PC-9 (cell line): Measurements from ENCODE around the gene MPHOSPH9. TPM values are rescaled to one million over a fixed set of nuclear protein-coding genes. Genes with fewer than 3 reads are reported as not detected.

Experiments
- BruUV-seq: library from RNA; stranded (reverse); fragments of 400-500 nt; replicated peaks from 2 replicates; lab custom pipeline; 2021; lab: Mats Ljungman, UMichigan
- CTCF ChIA-PET: fragments of 300-600 bp; sonication (Branson Sonifier 250); formaldehyde crosslinking; loops from one replicate; lab custom pipeline; 2022; ENCODE audit warnings: antibody characterized with exemption; lab: Charles Lee
- POLR2A ChIA-PET: fragments of 300-600 bp; sonication (Branson Sonifier 250); formaldehyde crosslinking; loops from one replicate; lab custom pipeline; 2022; ENCODE audit warnings: antibody characterized with exemption; ENCODE audit not compliant: unreplicated experiment; lab: Charles Lee
- DNase-seq, 2 experiments: peaks; one replicate each; pipeline versions ENCODE4 v3.0.0 to v3.0.0-alpha.2; 2015 to 2022; ENCODE audit warnings: mixed read lengths in 1 of 2
- H2AFZ ChIP-seq: fragments of 200-600 bp; sonication (generic); 2 replicates; pipeline ENCODE4 v1.8.1; 2017; ENCODE audit warnings: antibody characterized with exemption
- H3F3A ChIP-seq: fragments of 200-600 bp; sonication (generic); 2 replicates; pipeline ENCODE4 v1.8.1; 2017; ENCODE audit warnings: antibody characterized with exemption, mild to moderate bottlenecking, low read depth; ENCODE audit not compliant: insufficient read depth
- H3K27ac ChIP-seq: fragments of 200-600 bp; sonication (generic); 2 replicates; pipeline ENCODE4 v1.6.1; 2016; ENCODE audit warnings: mixed run types
- H3K27me3 ChIP-seq: fragments of 200-600 bp; sonication (generic); 2 replicates; pipeline ENCODE4 v1.6.1; 2016; ENCODE audit warnings: low read depth, mixed run types; ENCODE audit not compliant: insufficient read depth
- H3K36me3 ChIP-seq: fragments of 200-600 bp; sonication (generic); 2 replicates; pipeline ENCODE4 v1.6.1; 2016; ENCODE audit warnings: low read depth, mixed run types
- H3K4me1 ChIP-seq: fragments of 200-600 bp; sonication (generic); replicated peaks from 2 replicates; pipeline ENCODE4 v1.6.1; 2016; ENCODE audit warnings: mixed run types; ENCODE audit not compliant: insufficient read depth
- H3K4me2 ChIP-seq: fragments of 200-600 bp; sonication (generic); 2 replicates; pipeline ENCODE4 v1.6.1; 2017; ENCODE audit warnings: mixed run types
- H3K4me3 ChIP-seq: fragments of 200-600 bp; sonication (generic); 2 replicates; pipeline ENCODE4 v1.6.1; 2016; ENCODE audit warnings: mixed run types
- H3K79me2 ChIP-seq: fragments of 200-600 bp; sonication (generic); 2 replicates; pipeline ENCODE4 v1.6.1; 2017; ENCODE audit warnings: low read depth, mixed run types
- H3K9me2 ChIP-seq: fragments of 200-600 bp; sonication (generic); 2 replicates; pipeline ENCODE4 v1.8.1; 2017; ENCODE audit warnings: mild to moderate bottlenecking; ENCODE audit not compliant: insufficient read depth
- H3K9me3 ChIP-seq: fragments of 200-600 bp; sonication (generic); 2 replicates; pipeline ENCODE4 v1.8.1; 2016; ENCODE audit warnings: low read depth; ENCODE audit not compliant: insufficient read depth
- H4K20me1 ChIP-seq: fragments of 200-600 bp; sonication (generic); 2 replicates; pipeline ENCODE4 v1.8.1; 2017; ENCODE audit not compliant: insufficient read depth
- CTCF ChIP-seq: fragments of 200-600 bp; sonication (generic); conservative IDR thresholded peaks from 2 replicates; pipeline ENCODE4 v1.6.1; 2017; ENCODE audit warnings: mixed run types, antibody characterized with exemption, mild to moderate bottlenecking, moderate library complexity
- EZH2 ChIP-seq: fragments of 200-600 bp; sonication (generic); IDR thresholded peaks from 2 replicates; pipeline ENCODE4 v1.8.0; 2017; ENCODE audit warnings: antibody characterized with exemption, low read depth
- intact Hi-C: fragments of 100-400 bp; cut with micrococcal nuclease; formaldehyde crosslinking; loops from one replicate; pipeline ENCODE4 v1.10.0; 2022; ENCODE audit not compliant: unreplicated experiment
- total RNA-seq: library from RNA; stranded (reverse); gene quantifications from 2 replicates; pipeline ENCODE4 v1.2.3, GENCODE V29; 2021

Gene MPHOSPH9
- total RNA-seq, 1 experiment from 2014 or later: 58.5 TPM

DNA sequence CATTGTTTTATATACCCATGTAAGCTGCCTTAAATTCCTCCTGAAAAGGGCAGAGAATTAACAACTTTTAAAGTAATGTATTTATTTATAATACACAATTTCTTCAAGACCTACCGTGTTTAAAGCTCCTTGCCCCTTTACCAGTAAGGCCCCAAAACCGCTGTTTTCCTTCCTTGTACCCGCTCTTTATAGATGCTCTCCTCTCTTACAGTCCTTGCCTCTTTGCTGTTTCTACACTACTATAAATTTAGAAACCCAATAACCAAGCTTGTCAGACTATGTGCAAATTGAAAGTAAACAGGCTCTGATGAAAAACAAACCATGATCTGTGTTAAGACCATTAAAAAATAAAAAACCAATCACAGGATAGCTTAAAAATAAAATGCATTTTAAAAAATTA lies 3.9 kb downstream of the MPHOSPH9 start:
- Histone ChIP-seq H3K27ac (no peak overlapping the region), H3K27me3 (no peaks in the 10 kb centered on the region), H3K79me2 (peaks cover 35% of the 10 kb centered on the region), H3K36me3 (no peaks in the 10 kb centered on the region), H3F3A (no peaks in the 10 kb centered on the region), H4K20me1 (no peaks in the 10 kb centered on the region), H2AFZ (no peak overlapping the region), H3K9me3 (no peaks in the 10 kb centered on the region), H3K9me2 (no peaks in the 10 kb centered on the region), H3K4me1 (peaks cover 10% of the 10 kb centered on the region), H3K4me3 (no peak overlapping the region), H3K4me2 (no peak overlapping the region)
- no TSS peak for BruUV-seq
- ChIA-PET CTCF (no interaction called here), POLR2A (interaction anchor here (0.7 kb wide), 2 partner anchors 18 to 80 kb away, joined by 4 to 5 read pairs; no protein-coding TSS in a partner anchor)
- intact Hi-C loops: no loop called here
- TF ChIP-seq CTCF (no peak), EZH2 (no peak)
- no peak for DNase-seq

GRCh38 chr12:123227581-123228258 lies 5.2 kb downstream of the MPHOSPH9 start:
- TF ChIP-seq CTCF (no peak), EZH2 (no peak)
- no peak overlapping the region for H3K4me2 ChIP-seq
- no peak for DNase-seq
- POLR2A ChIA-PET: no interaction called here
- no peaks in the 10 kb centered on the region for H3K9me3 ChIP-seq
- no TSS peak for BruUV-seq
- H3K36me3 ChIP-seq: no peaks in the 10 kb centered on the region
- H3K27me3 ChIP-seq: no peaks in the 10 kb centered on the region
- no peak overlapping the region for H2AFZ ChIP-seq
- H3K79me2 ChIP-seq: peaks cover 29% of the 10 kb centered on the region
- no peak overlapping the region for H3K4me3 ChIP-seq
- CTCF ChIA-PET: no interaction called here
- H3K4me1 ChIP-seq: peaks cover 9% of the 10 kb centered on the region
- no peak overlapping the region for H3K27ac ChIP-seq
- no peaks in the 10 kb centered on the region for H3K9me2 ChIP-seq
- H4K20me1 ChIP-seq: no peaks in the 10 kb centered on the region
- no peaks in the 10 kb centered on the region for H3F3A ChIP-seq
- intact Hi-C loops: no loop called here

DNA sequence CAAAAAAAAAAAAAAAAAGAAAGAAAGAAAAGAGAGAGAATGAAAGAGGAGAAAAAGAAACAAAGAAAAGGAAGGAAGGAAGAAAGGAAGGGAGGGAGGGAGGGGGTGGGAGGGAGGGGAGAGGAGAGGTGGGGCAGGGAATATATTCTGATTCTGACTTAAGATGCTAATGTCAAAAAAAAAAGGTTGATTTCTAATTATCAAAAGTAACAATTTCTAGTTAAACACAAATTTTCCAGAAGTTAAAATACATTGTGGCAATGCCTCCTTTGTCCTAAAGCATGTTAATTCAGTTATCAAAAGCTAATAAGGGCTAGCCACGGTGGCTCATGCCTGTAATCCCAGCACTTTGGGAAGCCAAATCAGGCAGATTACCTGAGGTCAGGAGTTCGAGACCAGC lies 7.5 kb downstream of the MPHOSPH9 start:
- Histone ChIP-seq H4K20me1 (no peaks in the 10 kb centered on the region), H2AFZ (no peak overlapping the region), H3K9me2 (no peaks in the 10 kb centered on the region), H3K9me3 (no peaks in the 10 kb centered on the region), H3K4me3 (no peak overlapping the region), H3F3A (no peaks in the 10 kb centered on the region), H3K79me2 (0 out of 2 replicates have a peak, but pooled peaks cover 13% of the 10 kb centered on the region), H3K4me2 (no peak overlapping the region), H3K27ac (no peak overlapping the region), H3K36me3 (no peaks in the 10 kb centered on the region; the same call in 1 of the 2 replicates), H3K27me3 (no peaks in the 10 kb centered on the region), H3K4me1 (no peaks in the 10 kb centered on the region)
- intact Hi-C loops: no loop called here
- TF ChIP-seq EZH2 (no peak), CTCF (no peak)
- CTCF ChIA-PET: no interaction called here
- no TSS peak for BruUV-seq
- no peak for DNase-seq
- POLR2A ChIA-PET: interaction anchor here (0.6 to 1.0 kb wide), 2 partner anchors 174 to 472 kb away, joined by 3 to 6 read pairs; no protein-coding TSS in a partner anchor
